Lung microvascular endothelial cell (primary cell): Measurements from ENCODE around the gene FHOD1. TPM values are rescaled to one million over a fixed set of nuclear protein-coding genes. Genes with fewer than 3 reads are reported as not detected.

Experiments
- DNase-seq, 2 donors: peaks; one replicate each; pipeline versions ENCODE4 v3.0.0 to v3.0.0-alpha.2; 2010; ENCODE audit warnings: low read depth in 2 of 2
- total RNA-seq: library from RNA; depleted of rRNA; stranded (reverse); fragments of >200 nt; gene quantifications from 2 replicates; pipeline ENCODE4 v1.2.1, GENCODE V29; 2014

The FHOD1 gene
- total RNA-seq, 1 donor from 2014 or later = 23.4 TPM

DNA sequence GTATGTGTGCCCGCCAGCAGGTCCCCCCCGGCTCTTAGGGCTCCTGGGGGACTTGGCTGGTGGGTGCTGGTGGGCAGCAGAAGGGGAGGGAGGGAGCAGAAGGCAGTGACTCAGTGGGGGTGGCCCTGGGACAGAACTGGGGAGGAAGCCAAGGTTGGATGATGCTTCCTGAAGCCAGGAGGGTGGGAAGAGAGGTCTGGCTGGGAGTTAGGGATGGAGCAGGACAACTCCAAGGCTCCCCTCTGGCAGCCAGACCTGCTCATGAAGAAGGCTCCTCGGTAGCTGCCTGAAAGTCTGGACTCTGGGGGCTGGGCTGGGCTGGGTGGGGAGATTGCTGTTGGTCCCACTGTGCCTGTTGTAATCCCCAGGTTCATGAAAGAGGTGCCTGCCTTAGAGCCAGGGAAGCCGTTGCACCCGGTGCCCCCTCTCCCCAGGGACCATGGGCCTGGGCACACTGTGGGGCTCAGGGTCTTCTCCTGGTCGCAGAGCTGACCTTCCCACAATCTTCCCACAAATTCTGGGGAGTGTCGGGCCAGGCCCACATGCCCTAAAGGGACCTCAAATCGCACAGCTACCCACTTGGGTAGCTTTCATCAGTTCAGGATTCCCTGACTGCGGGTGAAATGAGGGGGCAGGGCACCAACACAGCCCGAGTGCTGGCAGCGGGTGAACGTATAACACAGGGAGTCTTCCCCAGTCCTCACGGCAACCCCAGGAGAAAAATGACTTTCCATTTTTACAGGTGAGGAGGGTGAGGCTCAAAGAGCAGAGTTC lies 30.9 kb upstream of the FHOD1 start:
- peak; percentile 38 to 77 for DNase-seq

DNA sequence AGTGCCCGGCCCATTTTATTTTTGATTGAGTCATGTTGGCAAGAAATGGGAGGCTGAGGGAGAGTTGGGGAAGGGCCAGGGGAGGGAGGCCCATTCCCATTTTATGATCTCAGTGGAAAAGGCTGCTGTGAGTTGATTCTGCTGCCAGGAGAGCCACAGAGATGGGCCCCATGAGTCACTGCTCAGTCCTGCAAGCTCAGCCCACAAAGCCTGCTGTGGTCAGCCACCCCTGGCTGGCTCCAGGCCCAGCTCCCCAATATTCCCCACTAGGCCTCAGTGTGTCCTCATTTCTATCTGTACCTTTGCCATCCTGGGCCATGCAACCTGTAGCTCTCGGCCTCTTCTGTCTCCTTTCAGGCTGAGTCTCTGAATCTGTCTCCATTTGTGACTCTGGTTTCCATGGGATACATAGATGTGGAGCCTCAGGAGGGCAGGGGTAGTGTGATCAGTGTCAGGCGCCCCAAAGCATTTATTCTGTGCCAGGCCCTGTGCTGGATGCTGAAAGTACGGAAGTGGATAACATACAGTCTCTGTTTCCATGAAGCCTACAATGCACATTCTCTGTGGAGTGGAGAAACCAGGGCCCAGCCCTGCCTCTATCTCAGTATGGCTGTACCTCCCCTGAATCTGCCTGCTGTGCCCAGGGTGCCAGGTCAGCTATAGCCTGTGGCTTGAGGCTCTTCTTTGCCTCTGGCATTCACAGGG lies 30.2 kb upstream of the FHOD1 start:
- peak; percentile 88 to 95 for DNase-seq

DNA sequence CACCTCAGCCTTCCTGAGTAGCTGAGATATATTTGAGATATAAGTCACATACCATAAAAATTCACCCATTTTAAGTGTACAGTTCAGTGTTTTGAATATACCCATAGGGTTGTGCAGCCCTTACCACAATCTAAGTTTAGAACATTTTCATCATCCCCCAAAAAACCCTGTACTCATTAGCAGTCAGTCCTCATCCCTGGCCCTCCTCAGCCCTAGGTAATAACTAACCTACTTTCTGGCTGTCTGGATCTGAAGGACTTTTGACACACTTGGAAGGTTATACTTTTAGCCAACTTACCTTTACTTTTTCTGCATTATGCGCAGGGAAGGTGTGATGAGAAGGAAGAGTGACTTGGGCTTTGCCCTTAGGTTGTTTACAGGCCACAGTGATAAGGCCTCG lies 28.0 kb upstream of the FHOD1 start:
- DNase-seq = no peak

DNA sequence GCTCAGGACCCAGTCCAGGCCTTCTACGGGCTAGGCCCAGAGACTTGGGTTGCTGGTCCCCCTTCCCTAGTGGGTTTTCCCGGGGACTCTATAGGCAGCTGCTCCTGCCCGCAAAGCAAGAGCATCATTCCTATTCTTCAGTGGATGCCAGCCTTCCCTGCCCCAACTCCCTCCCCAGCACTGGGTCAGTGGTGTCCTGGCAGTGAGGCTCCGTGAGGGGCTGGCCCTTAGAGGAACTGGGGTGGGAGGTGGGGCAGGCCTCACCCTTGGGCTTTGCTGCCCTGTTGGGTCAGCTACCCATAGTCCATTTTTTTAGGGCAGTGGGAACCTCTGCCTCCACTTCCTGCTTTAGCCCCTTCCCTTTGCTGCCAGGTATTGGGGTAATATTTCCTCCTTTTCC lies 24.2 kb upstream of the FHOD1 start:
- DNase-seq = no peak

DNA sequence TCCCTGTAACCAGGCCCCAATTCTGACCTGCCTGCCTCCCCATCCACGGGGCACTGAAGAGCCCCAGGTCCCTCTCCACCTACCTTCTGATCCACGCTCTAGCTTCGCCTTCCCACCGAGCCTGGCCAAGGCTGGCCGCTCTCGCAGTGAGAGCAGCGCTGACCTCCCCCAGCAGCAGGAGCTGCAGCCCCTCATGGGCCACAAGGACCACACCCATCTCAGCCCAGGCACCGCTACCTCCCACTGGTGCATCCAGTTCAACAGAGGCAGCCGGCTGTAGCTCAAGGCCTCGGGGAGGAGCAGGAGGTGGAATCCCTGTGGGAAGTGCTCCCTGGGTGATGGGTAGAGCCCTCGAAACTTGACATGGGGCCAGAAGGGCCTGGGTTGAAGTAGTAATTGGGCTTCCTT lies 23.7 kb upstream of the FHOD1 start:
- DNase-seq = no peak

DNA sequence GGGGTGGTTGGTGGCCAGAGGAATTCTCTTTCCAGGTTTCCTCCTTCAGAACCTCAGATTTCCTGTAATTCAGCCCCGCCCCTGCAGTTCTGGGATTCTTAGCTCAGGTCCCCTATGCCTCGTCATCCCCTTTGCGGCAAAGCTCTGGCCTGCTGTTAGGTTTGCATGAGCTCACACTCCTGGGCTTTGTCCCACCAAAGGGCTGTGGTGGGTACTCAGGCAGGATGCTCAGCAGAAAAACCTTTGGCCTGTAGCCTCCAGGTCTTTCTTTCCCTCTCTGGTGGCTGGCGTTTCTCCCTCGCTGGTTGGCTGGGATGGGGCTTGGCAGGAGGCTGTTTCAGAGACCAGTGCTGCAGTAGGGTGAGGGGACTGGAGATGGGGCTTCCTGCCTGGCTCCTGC lies 22.5 kb upstream of the FHOD1 start:
- DNase-seq = peak in 1 of 2 donors; percentile 73

- DNase-seq = peak in 1 of 2 donors; percentile 93
Measured at GRCh38 chr16:67268136-67268579, 20.9 kb upstream of the FHOD1 start.

DNA sequence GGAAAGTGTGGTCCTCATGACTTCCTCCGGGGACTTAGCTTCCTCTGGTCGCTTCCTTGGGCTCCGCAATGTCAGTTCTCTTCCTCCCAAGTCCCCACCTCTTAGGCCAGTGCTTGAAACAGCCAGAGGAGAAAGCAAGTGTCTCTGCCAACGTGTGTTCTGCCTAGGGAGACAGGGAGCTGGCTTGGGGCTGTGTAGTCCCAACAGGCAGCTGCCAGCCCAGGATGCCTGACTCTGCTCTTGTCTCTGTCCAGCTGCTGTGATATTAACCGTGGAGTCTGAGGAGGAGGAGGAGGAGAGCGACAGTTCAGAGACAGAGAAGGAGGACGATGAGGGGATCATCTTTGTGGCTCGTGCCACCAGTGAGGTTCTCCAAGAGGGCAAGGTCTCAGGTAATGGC lies 18.6 kb upstream of the FHOD1 start:
- no peak for DNase-seq

DNA sequence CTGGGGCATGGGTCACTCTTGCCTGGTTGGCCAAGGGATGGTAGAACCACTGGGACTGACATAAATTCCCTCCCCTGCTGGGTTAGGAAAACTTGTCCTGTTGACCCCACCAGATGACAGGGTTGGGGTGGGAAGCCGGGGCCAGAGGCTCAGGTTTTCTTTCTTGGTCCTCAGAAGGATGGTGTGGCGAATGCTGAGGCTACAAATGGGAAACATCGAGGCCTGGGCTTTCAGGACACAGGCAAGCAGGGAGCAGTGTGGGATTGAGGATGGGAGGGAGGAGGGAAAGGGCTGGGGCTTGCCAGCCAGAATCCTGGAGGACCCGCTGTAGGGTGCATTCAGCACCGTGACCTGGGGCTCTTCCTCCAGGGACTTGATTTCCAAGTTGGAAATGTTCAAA lies 17.6 kb upstream of the FHOD1 start:
- DNase-seq = no peak

DNA sequence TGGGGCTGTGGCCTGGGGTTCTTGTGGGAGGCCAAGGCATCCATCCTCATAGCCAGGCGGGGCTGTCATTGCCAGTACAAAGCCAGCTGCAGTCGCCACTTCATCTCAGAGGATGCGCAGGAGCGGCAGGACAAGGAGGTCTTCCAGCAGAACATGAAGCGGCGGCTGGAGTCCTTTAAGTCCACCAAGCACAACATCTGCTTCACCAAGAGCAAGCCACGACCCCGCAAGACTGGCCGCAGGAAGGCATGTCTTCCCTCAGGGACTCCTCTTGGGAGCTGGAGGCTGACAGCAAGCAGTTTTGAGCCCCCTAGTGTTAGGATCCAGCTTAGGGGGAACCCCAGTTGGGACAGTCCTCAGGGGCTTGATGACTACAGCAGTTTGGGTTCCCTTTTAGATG lies 17.0 kb upstream of the FHOD1 start:
- DNase-seq = no peak

DNA sequence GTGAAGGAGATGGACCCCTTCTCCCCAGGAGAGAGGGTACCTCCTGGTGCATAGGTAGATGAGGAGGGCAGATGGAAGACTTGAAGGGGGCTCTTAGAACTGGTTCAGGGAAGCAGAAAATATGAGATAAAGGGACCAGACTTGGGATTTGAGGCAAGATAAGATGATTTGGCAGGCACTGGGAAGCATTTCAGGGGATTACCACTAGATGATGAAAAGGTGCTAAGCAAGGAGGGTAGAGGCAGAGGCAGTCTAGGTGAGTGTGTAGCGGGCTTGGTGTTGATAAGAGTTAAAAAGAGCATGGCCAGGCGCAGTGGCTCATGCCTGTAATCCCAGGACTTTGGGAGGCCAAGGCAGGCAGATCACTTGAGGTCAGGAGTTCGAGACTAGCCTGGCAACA lies 15.9 kb upstream of the FHOD1 start:
- DNase-seq = no peak

GRCh38 chr16:67260426-67261063 lies 13.3 kb upstream of the FHOD1 start:
- DNase-seq = peak; percentile 61 to 64

- DNase-seq = no peak
Measured at GRCh38 chr16:67259705-67260104, 12.4 kb upstream of the FHOD1 start.

DNA sequence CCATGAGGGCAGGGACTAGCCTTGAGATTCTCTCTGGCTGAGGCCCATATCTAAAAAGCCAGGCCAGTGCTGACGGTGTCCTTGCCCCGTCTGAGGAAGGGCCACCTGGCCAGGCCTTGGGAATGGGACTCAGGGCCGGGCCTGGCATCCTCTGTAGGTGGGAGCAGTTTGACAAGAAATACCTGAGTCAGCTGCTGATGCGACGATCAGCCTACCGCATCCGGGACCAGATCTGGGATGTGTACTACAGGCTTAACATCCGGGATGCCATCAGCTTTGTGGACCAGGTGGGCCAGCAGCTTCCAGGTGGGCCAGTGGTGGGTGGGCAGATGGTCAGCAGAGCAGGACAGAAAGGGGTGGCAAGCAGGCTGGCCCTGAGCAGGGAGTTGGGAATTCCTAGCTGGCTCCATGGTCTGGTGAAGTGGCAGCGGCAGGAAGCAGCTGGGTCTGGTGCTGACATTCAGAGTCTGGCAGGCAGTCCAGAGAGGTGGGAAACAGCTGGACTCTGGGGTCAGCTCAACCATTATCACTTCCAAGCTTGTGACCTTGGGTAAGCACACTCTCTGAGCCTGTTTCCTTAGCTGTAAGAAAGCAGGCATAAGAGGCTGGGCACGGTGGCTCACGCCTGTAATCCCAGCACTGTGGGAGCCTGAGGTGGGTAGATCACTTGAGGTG lies 11.0 kb upstream of the FHOD1 start:
- peak; percentile 82 to 86 for DNase-seq

- no peak for DNase-seq
Measured at GRCh38 chr16:67257486-67258160, 10.3 kb upstream of the FHOD1 start.

GRCh38 chr16:67256701-67257230 lies 9.5 kb upstream of the FHOD1 start:
- no peak for DNase-seq

GRCh38 chr16:67255553-67256221 lies 8.4 kb upstream of the FHOD1 start:
- no peak for DNase-seq

GRCh38 chr16:67254801-67255552 lies 7.7 kb upstream of the FHOD1 start:
- DNase-seq = no peak

DNA sequence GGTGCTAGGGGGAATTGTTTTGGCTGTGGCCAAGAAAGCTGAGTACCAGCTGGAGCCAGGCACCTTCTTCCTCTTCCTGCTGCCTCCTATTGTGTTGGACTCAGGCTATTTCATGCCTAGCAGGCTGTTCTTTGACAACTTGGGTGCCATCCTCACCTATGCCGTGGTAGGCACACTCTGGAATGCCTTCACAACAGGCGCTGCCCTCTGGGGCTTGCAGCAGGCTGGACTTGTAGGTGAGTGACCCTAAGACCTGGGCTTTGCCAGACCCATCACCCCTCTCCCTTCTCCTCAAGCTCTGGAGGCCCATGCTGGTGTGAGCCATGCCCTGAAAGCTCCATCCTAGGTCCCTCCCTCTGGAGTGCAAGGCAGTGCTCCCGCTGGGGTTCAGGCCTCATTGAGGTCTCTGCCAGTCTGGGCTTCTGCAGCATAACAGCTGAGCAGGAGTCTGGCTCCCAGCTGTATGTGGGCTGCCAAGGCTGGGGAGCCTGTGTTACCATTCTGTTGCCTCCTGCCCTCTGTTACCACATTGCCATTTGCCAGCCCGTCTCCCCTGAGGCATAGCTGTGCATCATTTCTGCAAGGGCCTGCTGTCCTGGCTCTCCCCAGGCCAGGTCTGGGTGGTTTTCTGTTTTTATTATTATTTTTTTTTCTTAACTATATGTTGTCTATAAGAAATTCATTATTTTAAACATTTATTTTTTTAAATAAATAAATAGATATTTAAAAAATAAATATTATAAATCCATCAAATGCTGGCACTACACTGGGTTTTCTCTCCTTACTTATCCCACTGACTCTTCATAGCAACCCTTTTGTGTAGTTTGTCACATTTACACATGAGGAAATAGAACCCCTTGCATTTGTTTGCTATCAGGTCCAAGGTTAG lies 5.6 kb upstream of the FHOD1 start:
- no peak for DNase-seq
